ENCODE results near the gene UGGT1. TPM values are rescaled to one million over a fixed set of nuclear protein-coding genes. Genes with fewer than 3 reads are reported as not detected.
A peak's percentile ranks its signal among the peaks of the same experiment; 100 is the strongest.

The UGGT1 gene, protein sequence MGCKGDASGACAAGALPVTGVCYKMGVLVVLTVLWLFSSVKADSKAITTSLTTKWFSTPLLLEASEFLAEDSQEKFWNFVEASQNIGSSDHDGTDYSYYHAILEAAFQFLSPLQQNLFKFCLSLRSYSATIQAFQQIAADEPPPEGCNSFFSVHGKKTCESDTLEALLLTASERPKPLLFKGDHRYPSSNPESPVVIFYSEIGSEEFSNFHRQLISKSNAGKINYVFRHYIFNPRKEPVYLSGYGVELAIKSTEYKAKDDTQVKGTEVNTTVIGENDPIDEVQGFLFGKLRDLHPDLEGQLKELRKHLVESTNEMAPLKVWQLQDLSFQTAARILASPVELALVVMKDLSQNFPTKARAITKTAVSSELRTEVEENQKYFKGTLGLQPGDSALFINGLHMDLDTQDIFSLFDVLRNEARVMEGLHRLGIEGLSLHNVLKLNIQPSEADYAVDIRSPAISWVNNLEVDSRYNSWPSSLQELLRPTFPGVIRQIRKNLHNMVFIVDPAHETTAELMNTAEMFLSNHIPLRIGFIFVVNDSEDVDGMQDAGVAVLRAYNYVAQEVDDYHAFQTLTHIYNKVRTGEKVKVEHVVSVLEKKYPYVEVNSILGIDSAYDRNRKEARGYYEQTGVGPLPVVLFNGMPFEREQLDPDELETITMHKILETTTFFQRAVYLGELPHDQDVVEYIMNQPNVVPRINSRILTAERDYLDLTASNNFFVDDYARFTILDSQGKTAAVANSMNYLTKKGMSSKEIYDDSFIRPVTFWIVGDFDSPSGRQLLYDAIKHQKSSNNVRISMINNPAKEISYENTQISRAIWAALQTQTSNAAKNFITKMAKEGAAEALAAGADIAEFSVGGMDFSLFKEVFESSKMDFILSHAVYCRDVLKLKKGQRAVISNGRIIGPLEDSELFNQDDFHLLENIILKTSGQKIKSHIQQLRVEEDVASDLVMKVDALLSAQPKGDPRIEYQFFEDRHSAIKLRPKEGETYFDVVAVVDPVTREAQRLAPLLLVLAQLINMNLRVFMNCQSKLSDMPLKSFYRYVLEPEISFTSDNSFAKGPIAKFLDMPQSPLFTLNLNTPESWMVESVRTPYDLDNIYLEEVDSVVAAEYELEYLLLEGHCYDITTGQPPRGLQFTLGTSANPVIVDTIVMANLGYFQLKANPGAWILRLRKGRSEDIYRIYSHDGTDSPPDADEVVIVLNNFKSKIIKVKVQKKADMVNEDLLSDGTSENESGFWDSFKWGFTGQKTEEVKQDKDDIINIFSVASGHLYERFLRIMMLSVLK (N-terminal part only)
- total RNA-seq = 10 to 100 TPM; 25.0 to 35.7 (median 34.7) TPM
- 9.1 TPM for polyA plus RNA-seq
- long read RNA-seq, donor 1, full-length matches to known transcripts = 2 of 19 reads
- long read RNA-seq, donor 1, partial matches to known transcripts = 3 of 19 reads
- long read RNA-seq, donor 1, other reads (novel, unspliced or antisense) = 14 of 19 reads
- long read RNA-seq, donor 2, full-length matches to known transcripts = 2 of 6 reads
- long read RNA-seq, donor 2, partial matches to known transcripts = 2 of 6 reads
- long read RNA-seq, donor 2, other reads (novel, unspliced or antisense) = 2 of 6 reads
- long read RNA-seq, donor 3, full-length matches to known transcripts = 12 of 27 reads
- long read RNA-seq, donor 3, partial matches to known transcripts = 5 of 27 reads
- long read RNA-seq, donor 3, other reads (novel, unspliced or antisense) = 10 of 27 reads
- long read RNA-seq, donor 4, full-length matches to known transcripts = 1 of 9 reads
- long read RNA-seq, donor 4, partial matches to known transcripts = 2 of 9 reads
- long read RNA-seq, donor 4, other reads (novel, unspliced or antisense) = 6 of 9 reads

DNA sequence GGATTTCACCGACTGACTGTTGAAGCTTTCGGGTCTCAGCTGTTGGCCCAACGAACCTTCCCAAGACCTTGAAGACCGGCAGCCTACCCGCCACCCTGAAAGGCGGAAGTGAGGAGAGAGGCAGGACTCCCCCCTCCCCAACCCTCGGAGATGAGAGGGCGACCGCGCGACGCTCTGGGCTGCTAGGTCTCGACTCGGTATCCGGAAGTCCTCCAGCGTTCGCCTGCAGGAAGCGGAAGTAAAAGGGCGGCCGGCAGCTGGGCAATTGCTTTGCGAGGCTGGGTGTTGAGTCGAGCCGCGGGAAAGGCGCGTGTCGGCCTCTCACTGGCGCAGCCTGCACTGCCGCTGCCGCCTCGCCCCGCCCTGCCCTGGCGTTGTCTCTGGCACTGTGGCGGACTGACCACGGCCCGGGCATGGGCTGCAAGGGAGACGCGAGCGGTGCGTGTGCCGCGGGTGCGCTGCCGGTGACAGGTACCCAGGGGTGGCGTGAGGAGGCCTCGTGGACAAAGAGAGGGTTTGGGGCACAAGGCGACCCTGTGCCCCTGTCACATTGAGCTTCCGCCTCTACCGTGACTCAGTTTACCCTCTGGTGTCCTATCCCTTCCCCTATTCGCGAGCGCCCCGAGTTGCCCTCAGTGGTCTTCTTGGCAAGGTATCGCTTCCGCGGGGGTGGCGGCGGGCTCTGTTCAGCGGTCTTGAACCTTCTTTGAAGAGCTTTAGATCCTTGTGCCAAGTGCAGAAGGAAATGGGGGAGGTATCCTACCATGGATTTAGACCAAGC lies at the start of gene UGGT1:
Gene UGGT1, plus strand, starts transcription at position 256 of the 781 bp plus-strand sequence. Its CDS starts 158 bp downstream, at position 414.
- Histone ChIP-seq H3K27ac (ENCODE audit: low read length) (peak within 1 kb of the TSS; percentile 81), H3K4me1 (ENCODE audit: control insufficient read depth, insufficient read depth, low read length) (peaks cover 1% of the 10 kb centered on the region), H3K4me3 (ENCODE audit: low read length) (peak within 1 kb of the TSS; percentile 64), H3K27me3 (ENCODE audit: control insufficient read depth, insufficient read depth) (no peaks in the 10 kb centered on the region), H3K9me3 (ENCODE audit: control insufficient read depth, low read length) (no peaks in the 10 kb centered on the region)
- intact Hi-C loops (cut with DNase I) = loop anchor here in 1 of 4 donors (5.0 kb wide), 1 partner anchor 64 kb away; the partner anchor contains the start of gene SAP130
- under 1% methylated on average over 59 of the region's 59 CpGs for WGBS
- peak; percentile 99 to 100 for ATAC-seq
- DNase-seq = peak; percentile 96 to 97 (median 97)

DNA sequence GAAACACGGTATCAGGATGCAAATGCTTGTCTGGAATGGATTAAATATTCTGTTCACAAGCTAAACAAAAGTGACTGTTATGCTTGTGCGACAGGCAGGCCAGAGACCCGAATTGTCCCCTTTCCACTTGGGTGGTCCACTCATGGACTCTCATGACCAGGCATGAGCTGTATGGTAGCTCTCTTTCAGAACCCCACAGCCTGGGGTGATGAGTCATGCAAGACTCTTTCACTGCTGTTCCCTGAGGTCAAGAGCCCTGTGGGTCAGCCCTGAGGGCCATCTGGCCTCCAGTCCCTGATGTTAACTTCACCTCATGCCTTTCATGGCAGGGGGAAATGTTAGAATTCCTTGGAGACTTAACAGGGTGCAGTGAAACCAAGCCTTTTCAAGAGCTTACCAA lies 49.4 kb upstream of the UGGT1 start:
- WGBS = 85% methylated on average over 3 of the region's 3 CpGs
- no peak for ATAC-seq

DNA sequence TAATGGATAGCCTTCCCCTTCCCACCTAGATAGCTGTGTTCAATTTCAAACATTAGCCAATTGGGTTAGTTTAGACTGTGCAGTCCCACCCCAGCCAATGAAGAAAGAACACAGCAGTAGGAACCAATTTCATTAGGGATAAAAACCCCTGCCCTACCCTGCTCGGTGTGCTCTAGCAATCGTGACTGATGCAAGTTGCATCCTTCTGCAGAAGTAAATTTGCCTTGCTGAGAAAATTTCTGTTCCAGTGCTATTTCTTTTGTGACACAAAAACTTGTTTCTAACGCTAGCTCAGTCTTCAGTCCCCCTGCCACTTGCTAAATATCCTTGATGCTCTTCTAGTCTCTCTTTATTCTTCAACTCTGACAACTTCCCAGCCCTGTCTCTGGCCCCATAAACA lies 48.0 kb upstream of the UGGT1 start:
- Histone ChIP-seq H3K4me1 (ENCODE audit: control insufficient read depth, insufficient read depth, low read length) (no peaks in the 10 kb centered on the region), H3K4me3 (ENCODE audit: low read length) (no peak overlapping the region), H3K27ac (ENCODE audit: low read length) (no peak overlapping the region), H3K27me3 (ENCODE audit: control insufficient read depth, insufficient read depth) (no peaks in the 10 kb centered on the region), H3K9me3 (ENCODE audit: control insufficient read depth, low read length) (peaks cover 3% of the 10 kb centered on the region)
- ATAC-seq (no peak), DNase-seq (no peak)
- 86% methylated on average over 3 of the region's 3 CpGs for WGBS
- intact Hi-C loops (cut with DNase I) = no loop called here

More for the DNA sequence above, 49.4 kb upstream of the UGGT1 start:
- H3K4me1 ChIP-seq (ENCODE audit: control insufficient read depth, insufficient read depth, low read length) = no peaks in the 10 kb centered on the region
- peaks cover 3% of the 10 kb centered on the region for H3K9me3 ChIP-seq (ENCODE audit: control insufficient read depth, low read length)
- H3K27ac ChIP-seq (ENCODE audit: low read length) = no peak overlapping the region
- no peaks in the 10 kb centered on the region for H3K27me3 ChIP-seq (ENCODE audit: control insufficient read depth, insufficient read depth)
- intact Hi-C loops (cut with DNase I) = no loop called here
- no peak overlapping the region for H3K4me3 ChIP-seq (ENCODE audit: low read length)
- no peak for DNase-seq

DNA sequence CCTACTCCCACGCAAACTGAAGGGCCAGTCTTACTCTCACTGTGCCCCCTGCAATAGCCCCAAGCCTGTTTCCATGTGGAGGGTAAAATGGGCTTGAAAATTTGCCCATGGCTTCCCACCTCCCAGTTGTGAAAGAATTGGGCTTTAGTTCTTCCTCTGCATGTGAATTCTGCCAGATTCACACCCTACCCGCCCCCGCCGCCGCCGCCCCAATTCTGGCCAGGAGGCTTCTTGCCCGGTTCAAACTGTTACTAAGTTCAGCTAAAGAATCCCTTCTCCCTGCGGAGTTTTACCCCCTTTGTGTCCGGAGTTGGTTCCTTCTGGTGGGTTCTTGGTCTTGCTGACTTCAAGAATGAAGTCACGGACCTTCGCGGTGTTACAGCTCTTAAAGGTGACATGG lies 37.7 kb upstream of the UGGT1 start:
- Histone ChIP-seq H3K4me1 (ENCODE audit: control insufficient read depth, insufficient read depth, low read length) (no peaks in the 10 kb centered on the region), H3K27me3 (ENCODE audit: control insufficient read depth, insufficient read depth) (no peaks in the 10 kb centered on the region), H3K27ac (ENCODE audit: low read length) (no peak overlapping the region), H3K4me3 (ENCODE audit: low read length) (no peak overlapping the region), H3K9me3 (ENCODE audit: control insufficient read depth, low read length) (no peaks in the 10 kb centered on the region)
- ATAC-seq (no peak), DNase-seq (no peak)
- 93% methylated on average over 12 of the region's 12 CpGs for WGBS
- intact Hi-C loops (cut with DNase I) = no loop called here

DNA sequence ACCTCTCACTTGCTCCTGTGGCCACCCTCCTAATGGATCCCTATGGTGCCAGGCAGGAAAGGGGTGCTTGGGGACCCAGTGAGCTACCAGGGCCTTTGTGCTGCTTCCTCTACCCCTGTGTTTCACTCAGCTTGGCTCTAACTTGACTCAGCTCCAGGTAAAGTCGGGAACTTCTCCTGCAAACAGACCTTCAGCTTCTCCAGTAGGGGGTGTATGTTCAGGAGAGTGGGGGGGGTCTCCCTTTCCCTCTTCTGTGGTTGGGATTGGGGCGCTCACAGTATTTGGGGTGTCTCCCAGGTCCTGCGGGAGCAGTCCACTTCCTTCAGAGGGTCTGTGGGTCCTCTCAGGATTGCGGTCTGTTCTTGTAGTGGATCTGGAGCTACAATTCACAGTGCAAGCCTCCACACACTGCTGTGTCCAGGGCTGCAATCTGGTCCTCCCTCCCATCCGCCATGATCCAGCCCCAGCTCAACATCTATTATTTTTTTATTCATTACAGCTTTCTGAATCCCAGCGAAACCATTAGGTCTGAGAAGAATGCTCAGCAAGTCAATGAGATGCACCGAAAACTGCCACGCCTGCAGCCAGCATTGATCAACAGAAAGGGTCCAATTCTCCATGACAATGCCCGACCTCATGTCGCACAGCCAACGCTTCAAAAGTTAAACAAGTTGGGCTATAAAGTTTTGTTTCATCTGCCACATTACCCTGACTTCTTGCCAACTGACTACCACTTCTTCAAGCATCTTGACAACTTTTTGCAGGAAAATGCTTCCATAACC lies 36.7 kb upstream of the UGGT1 start:
- DNase-seq (no peak), ATAC-seq (no peak)
- no peak overlapping the region for H3K27ac ChIP-seq (ENCODE audit: low read length)
- intact Hi-C loops (cut with DNase I) = no loop called here
- no peaks in the 10 kb centered on the region for H3K27me3 ChIP-seq (ENCODE audit: control insufficient read depth, insufficient read depth)
- H3K4me3 ChIP-seq (ENCODE audit: low read length) = no peak overlapping the region
- WGBS = 89% methylated on average over 11 of the region's 11 CpGs
- no peaks in the 10 kb centered on the region for H3K4me1 ChIP-seq (ENCODE audit: control insufficient read depth, insufficient read depth, low read length)
- H3K9me3 ChIP-seq (ENCODE audit: control insufficient read depth, low read length) = no peaks in the 10 kb centered on the region

DNA sequence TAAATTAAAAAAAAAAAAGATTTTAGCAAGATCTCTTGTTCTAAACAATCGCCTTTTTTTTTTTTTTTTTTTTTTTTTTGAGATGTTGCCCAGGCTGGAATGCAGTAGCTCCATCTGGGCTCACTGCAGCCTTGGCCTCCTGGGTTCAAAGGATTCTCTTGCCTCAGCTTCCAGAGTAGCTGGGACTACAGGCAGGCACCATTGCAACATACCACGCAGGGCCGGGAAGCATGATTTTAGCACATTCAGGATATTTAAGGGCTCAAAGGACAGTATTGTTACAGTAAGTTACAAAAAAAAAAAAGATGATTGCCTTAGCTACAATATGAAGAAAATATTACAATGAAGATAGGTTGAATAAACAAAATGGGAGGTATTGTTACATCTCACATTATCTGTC lies 33.7 kb upstream of the UGGT1 start:
- WGBS = 61% methylated on average over 3 of the region's 3 CpGs
- Histone ChIP-seq H3K4me3 (ENCODE audit: low read length) (no peak overlapping the region), H3K27me3 (ENCODE audit: control insufficient read depth, insufficient read depth) (no peaks in the 10 kb centered on the region), H3K27ac (ENCODE audit: low read length) (no peak overlapping the region), H3K4me1 (ENCODE audit: control insufficient read depth, insufficient read depth, low read length) (no peaks in the 10 kb centered on the region), H3K9me3 (ENCODE audit: control insufficient read depth, low read length) (no peaks in the 10 kb centered on the region)
- intact Hi-C loops (cut with DNase I) = no loop called here
- ATAC-seq (no peak), DNase-seq (no peak)

DNA sequence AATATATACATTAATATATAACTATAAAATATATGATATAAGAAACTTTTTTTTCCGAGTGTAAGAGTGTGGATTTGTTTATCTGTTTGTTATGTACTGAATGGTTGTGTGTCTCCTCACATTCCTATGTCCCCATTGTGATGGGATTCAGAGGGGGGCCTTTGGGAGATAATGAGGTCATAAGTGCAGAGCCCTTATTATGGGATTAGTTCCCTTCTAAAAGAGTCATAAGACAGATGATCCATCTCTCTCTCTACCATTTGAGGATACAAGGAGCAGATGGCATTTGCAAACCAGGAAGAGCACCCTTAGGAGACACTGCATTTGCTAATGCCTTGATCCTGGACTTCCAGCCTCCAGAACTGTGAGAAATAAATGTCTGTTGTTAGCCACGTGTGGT lies 32.9 kb upstream of the UGGT1 start:
- Histone ChIP-seq H3K4me1 (ENCODE audit: control insufficient read depth, insufficient read depth, low read length) (no peaks in the 10 kb centered on the region), H3K9me3 (ENCODE audit: control insufficient read depth, low read length) (no peaks in the 10 kb centered on the region), H3K27me3 (ENCODE audit: control insufficient read depth, insufficient read depth) (no peaks in the 10 kb centered on the region), H3K27ac (ENCODE audit: low read length) (no peak overlapping the region), H3K4me3 (ENCODE audit: low read length) (no peak overlapping the region)
- no peak for DNase-seq
- ATAC-seq = no peak
- intact Hi-C loops (cut with DNase I) = no loop called here
- WGBS = 63% methylated on average over 2 of the region's 2 CpGs

DNA sequence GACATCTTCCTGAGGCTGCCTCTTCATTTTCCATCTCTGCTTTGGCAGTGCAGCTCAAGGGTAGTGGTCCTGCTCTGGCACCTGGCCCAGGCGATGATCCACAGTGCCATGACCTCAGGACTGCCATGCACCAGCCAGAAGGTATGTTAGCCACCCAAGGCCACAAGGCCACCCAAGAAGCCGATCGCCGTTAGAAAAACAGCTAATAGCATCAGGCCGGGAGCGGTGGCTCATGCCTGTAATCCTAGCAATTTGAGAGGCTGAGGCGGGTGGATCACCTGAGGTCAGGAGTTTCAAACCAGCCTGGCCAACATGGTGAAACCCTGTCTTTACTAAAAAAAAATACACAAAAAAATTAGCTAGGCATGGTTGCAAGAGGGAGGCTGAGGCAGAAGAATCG lies 28.4 kb upstream of the UGGT1 start:
- Histone ChIP-seq H3K4me3 (ENCODE audit: low read length) (no peak overlapping the region), H3K27ac (ENCODE audit: low read length) (no peak overlapping the region)
- intact Hi-C loops (cut with DNase I) = no loop called here

DNA sequence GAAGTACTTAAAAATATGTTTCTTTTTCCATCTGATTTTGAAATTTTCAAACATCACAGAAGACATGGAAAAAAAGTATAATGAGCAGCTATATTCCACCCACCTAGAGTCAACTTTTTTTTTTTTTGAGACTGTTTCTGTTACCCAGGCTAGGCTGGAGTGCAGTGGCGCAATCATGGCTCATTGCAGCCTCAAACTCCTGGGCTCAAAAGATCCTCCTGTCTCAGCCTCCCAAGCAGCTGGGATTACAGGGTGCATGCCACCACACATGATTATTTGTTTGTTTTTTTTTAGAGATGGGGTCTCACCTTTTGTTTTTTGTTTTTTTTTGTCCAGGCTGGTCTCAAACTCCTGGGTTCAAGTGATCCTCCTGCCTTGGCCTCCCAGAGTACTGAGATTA lies 26.6 kb upstream of the UGGT1 start:
- DNase-seq (no peak), ATAC-seq (no peak)
- 100% methylated on average over 1 of the region's 1 CpG for WGBS
- intact Hi-C loops (cut with DNase I) = no loop called here
- no peaks in the 10 kb centered on the region for H3K4me1 ChIP-seq (ENCODE audit: control insufficient read depth, insufficient read depth, low read length)
- no peaks in the 10 kb centered on the region for H3K27me3 ChIP-seq (ENCODE audit: control insufficient read depth, insufficient read depth)
- H3K4me3 ChIP-seq (ENCODE audit: low read length) = no peak overlapping the region
- H3K27ac ChIP-seq (ENCODE audit: low read length) = no peak overlapping the region
- H3K9me3 ChIP-seq (ENCODE audit: control insufficient read depth, low read length) = no peaks in the 10 kb centered on the region

More for the DNA sequence above, 28.4 kb upstream of the UGGT1 start:
- no peaks in the 10 kb centered on the region for H3K4me1 ChIP-seq (ENCODE audit: control insufficient read depth, insufficient read depth, low read length)
- no peaks in the 10 kb centered on the region for H3K27me3 ChIP-seq (ENCODE audit: control insufficient read depth, insufficient read depth)
- no peaks in the 10 kb centered on the region for H3K9me3 ChIP-seq (ENCODE audit: control insufficient read depth, low read length)
- DNase-seq (no peak), ATAC-seq (no peak)
- WGBS = 92% methylated on average over 8 of the region's 8 CpGs

All from right cardiac atrium (tissue), 5 donors.